Rectal smooth muscle tissue (tissue), 1 donor: Measurements from ENCODE around the gene KLF15.
A peak's percentile ranks its signal among the peaks of the same experiment; 100 is the strongest.

ENCODE experiments used
- H3K27ac ChIP-seq: one replicate; pipeline ENCODE4 v1.7.0; 2013; ENCODE audit warnings: low read depth, low read length, inconsistent platforms
- H3K27me3 ChIP-seq: one replicate; pipeline ENCODE4 v1.7.0; 2013; ENCODE audit warnings: low read length; ENCODE audit not compliant: control insufficient read depth, insufficient read depth
- H3K36me3 ChIP-seq: one replicate; pipeline ENCODE4 v1.7.0; 2013; ENCODE audit warnings: low read length; ENCODE audit not compliant: control insufficient read depth, insufficient read depth
- H3K4me1 ChIP-seq: one replicate; pipeline ENCODE4 v1.7.0; 2013; ENCODE audit warnings: low read length; ENCODE audit not compliant: control insufficient read depth, insufficient read depth
- H3K4me3 ChIP-seq: one replicate; pipeline ENCODE4 v1.7.0; 2013; ENCODE audit warnings: low read length
- H3K9ac ChIP-seq: one replicate; pipeline ENCODE4 v1.7.0; 2013; ENCODE audit warnings: low read length

The KLF15 gene

DNA sequence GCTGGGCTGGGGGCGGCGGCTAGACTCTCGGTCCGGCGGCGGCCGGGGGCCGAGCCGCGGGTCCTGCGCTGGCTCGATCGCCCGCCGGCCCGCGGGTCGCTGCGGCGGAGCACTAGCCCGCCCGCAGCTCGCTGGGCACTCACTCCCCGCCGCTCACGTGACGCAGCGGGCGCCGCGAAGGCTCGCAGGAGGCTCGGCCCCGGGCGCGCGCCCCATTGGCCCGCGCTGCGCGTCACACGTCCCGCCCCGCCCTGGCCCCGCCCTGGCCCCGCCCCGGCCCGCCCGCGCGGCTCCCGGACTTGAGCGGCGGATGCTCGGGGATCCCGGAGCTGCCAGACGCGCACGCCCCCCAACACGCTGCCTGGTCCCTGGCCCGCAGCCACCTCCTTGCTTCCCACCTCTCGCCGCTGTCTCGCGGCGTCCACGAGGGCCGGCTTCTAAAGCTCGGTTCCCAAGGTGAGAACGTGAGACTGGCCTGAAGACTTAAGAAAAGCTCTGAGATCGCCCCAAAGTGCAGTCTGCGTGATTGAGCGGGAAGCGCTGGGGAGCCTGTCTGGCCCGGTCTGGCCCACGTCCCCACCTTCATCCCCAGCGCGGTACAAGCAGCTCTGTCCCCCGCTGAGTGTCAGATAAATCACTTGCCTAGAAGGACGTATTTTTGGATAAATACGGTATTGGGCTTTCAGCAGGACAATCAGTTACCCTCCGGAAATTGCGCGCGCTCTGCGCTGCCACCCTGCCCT, at the start of gene KLF15:
Gene KLF15, minus strand, starts transcription at position 114 of the 743 bp plus-strand sequence. CDS start 4,486 bp downstream, outside the sequence.
- Histone ChIP-seq H3K36me3 (no peaks in the 10 kb centered on the region), H3K27me3 (peaks cover 5% of the 10 kb centered on the region), H3K27ac (peak within 1 kb of the TSS; percentile 88), H3K9ac (peak within 1 kb of the TSS; percentile 76), H3K4me1 (peaks cover 6% of the 10 kb centered on the region), H3K4me3 (peak within 1 kb of the TSS; percentile 81)

- H3K27me3 ChIP-seq = peaks cover 3% of the 10 kb centered on the region
- no peak overlapping the region for H3K4me3 ChIP-seq
- H3K4me1 ChIP-seq = no peaks in the 10 kb centered on the region
- H3K36me3 ChIP-seq = no peaks in the 10 kb centered on the region
- no peak overlapping the region for H3K9ac ChIP-seq
- H3K27ac ChIP-seq = no peak overlapping the region
These were observed 49.4 kb upstream of the KLF15 start for GRCh38 chr3:126406389-126407296.

DNA sequence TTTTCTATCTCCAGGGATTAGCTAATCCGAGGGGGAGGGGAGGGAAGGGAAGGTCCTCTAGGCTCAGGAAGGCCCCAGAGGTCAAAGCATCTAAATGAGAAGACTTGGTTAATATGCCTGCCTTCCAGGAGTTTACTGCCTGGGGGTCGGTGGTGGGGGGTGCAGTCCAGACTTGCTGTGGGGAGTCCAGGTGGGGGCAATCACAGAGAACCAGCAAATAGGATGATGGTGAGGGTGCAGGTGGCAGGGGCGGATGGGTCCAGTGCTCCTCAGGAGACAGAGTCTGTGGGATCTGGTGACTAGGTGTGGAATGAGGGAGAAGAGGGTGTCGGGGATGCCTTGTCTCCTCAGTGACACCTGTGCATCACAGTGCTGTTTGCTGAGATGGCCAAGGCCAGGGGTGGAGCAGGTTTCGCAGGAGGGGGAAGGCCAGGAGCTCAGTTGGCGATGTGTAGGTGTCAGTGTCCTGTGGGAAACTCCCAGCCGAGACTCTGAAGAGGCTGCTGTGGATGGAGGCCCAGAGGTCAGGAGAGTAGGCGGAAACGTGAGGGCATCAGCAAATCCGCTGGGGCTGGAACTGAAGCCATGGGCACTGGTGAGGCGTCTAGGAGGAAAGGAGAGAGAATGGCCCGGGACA, 45.6 kb upstream of the KLF15 start:
- Histone ChIP-seq H3K4me1 (no peaks in the 10 kb centered on the region), H3K4me3 (no peak overlapping the region), H3K27me3 (peaks cover 3% of the 10 kb centered on the region), H3K27ac (no peak overlapping the region), H3K9ac (no peak overlapping the region), H3K36me3 (no peaks in the 10 kb centered on the region)

DNA sequence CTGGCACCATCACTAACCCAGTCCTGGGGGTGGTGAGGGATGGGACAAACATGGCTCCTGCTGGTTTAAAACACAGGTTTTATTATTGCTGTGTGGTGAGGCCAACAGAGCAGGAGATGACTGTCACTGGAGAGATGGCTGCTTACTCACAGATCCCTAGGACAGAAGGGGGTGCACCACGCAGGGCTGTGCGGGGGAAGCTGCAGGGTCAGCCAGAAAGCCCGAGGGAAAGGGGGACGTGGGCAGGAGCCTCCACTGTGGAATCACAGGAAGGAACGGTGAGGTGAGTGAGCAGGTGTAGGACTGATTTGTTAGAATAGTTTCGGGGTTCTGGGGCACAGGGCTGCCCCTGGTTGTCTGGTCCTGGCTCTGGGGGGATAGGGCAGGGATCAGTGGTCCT, 45.0 kb upstream of the KLF15 start:
- no peaks in the 10 kb centered on the region for H3K36me3 ChIP-seq
- H3K4me1 ChIP-seq = no peaks in the 10 kb centered on the region
- H3K27ac ChIP-seq = no peak overlapping the region
- peaks cover 3% of the 10 kb centered on the region for H3K27me3 ChIP-seq
- H3K9ac ChIP-seq = no peak overlapping the region
- H3K4me3 ChIP-seq = no peak overlapping the region

DNA sequence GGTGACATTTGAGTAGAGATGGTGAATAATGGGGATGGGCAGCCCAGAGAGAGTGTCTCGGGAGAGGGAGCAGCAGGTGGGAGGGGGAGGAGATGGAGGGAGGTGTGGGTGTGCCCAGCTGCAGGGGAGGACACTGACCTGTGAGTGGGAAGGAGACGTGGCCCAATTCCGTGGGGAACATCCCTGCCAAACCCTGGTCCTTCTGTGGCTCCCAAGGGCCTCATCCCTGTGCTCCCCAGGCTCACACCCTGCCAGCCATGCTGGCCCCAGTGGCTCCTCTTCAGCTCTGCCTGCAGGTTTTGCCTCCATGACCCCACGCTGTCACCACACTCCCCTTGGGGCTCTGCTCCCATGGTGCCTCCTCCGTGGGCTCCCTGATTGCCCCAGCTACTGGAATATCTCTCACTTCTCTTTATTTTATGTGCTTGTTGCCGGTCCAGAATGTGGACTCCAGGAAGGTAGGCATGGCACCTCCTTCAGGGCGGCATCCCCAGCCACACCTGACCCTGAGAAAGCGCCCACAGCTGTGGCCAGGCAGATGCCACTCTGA, 44.5 kb upstream of the KLF15 start:
- no peak overlapping the region for H3K4me3 ChIP-seq
- H3K27me3 ChIP-seq = peaks cover 3% of the 10 kb centered on the region
- no peaks in the 10 kb centered on the region for H3K4me1 ChIP-seq

GRCh38 chr3:126399756-126400155, 42.5 kb upstream of the KLF15 start:
- no peak overlapping the region for H3K9ac ChIP-seq
- no peak overlapping the region for H3K27ac ChIP-seq
- H3K4me3 ChIP-seq = no peak overlapping the region
- H3K4me1 ChIP-seq = no peaks in the 10 kb centered on the region
- H3K27me3 ChIP-seq = no peaks in the 10 kb centered on the region
- no peaks in the 10 kb centered on the region for H3K36me3 ChIP-seq

More for the DNA sequence above, 44.5 kb upstream of the KLF15 start:
- Histone ChIP-seq H3K9ac (no peak overlapping the region), H3K36me3 (no peaks in the 10 kb centered on the region), H3K27ac (no peak overlapping the region)

DNA sequence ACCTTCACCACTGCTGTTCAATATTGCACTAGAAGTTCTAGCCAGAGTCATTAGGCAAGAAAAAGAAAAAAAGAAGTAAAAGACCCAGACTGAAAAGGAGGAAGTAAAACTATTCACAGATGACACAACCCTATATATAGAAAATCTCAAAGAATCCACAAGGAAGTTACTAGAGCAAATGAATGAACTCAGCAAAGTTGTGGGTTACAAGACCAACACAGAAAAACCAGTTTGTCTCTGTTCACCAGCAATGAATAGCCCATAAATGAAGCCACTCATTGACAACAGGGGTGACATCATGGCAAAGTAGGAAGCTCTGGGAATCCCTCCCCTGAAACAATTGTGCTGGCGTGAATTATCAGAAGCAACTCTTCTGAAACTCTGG, 42.1 kb upstream of the KLF15 start:
- Histone ChIP-seq H3K9ac (no peak overlapping the region), H3K4me3 (no peak overlapping the region), H3K27ac (no peak overlapping the region), H3K27me3 (no peaks in the 10 kb centered on the region), H3K36me3 (no peaks in the 10 kb centered on the region), H3K4me1 (no peaks in the 10 kb centered on the region)

DNA sequence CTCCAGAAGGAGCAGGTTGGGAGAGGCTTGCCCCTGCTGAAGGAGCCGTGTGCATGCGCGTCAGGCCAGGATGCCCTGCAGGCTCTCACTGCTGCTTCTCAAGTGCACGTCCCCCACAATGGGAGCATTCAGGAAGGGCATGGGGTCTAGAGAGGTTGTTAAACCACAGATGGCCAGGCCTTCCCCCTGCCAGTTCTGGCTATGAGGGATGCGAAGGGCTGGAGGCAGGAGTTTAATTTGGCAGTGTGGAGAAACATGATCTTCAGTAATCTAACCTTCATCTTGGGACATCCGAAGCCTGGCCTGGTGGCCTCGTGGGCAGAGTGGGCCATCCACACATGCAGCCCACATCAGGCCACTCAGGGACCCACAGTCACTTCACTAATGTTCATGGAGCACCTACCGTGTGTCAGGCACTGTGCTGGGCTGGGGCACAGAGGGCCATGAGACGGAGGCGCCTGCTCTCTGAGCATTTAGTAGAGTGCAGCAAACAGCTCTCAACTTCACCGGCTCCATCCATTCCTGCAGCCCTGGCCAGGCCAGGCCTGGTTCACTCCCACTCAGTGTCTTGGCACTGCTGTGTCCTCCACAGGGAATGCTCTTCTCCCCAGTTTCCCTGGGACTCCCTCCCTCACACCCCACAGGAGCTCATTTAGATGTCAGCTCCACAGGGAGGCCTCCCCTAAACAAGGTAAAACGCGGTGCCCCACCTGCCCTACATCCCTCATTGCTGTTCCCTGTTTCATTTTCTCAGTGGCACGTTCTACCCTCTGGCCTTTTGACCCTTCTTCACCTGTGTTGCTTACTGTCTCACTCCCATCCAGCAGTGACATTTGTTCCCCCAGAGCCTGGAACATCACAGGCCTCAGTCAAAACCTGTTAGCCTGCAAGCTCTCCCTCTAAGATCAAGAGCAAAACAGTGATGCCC, 41.5 kb upstream of the KLF15 start:
- H3K4me1 ChIP-seq = no peaks in the 10 kb centered on the region
- no peak overlapping the region for H3K27ac ChIP-seq
- no peaks in the 10 kb centered on the region for H3K27me3 ChIP-seq
- H3K9ac ChIP-seq = no peak overlapping the region
- H3K4me3 ChIP-seq = no peak overlapping the region
- H3K36me3 ChIP-seq = no peaks in the 10 kb centered on the region

DNA sequence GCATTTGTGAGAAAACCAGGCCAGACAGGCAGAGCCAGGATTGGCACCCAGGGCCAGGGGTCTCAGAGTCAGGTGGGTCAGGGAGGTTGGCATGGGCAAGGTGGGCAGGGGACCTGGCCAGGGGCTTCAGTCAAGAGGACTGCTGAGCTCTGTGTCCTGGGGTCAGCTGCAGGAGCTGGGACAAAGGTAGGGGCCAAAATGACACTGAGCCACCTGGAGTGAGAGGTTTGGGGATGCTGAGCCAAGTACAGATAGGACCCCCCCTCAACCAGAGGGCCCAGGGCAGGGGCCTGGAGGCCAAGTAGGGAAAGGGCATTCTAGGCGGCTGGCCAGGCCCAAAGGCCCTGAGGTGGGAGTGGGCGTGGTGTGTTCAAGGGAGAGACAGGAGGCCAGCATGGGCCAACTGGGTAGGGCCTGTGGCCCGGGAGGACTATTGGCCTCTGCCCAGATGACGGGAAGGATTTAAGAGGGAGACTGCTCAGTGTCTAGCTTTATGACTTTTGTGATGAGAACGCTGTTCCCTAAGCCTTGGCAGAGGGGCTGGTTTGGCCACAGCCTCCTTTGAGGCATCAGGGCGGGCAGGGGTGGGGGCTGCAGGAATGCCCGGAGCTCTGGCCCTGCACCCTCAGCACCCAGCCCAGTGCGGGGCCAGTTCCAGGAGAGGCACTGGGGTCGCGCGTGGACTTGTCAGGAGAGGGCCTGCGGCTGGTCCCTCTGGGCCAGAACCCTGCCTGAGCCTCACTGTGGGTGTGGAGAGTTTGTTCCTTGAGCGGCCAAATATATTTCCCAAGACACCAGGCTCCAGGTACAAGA, 40.6 kb upstream of the KLF15 start:
- Histone ChIP-seq H3K4me1 (no peaks in the 10 kb centered on the region), H3K27me3 (no peaks in the 10 kb centered on the region), H3K4me3 (no peak overlapping the region), H3K9ac (no peak overlapping the region), H3K27ac (no peak overlapping the region), H3K36me3 (no peaks in the 10 kb centered on the region)

DNA sequence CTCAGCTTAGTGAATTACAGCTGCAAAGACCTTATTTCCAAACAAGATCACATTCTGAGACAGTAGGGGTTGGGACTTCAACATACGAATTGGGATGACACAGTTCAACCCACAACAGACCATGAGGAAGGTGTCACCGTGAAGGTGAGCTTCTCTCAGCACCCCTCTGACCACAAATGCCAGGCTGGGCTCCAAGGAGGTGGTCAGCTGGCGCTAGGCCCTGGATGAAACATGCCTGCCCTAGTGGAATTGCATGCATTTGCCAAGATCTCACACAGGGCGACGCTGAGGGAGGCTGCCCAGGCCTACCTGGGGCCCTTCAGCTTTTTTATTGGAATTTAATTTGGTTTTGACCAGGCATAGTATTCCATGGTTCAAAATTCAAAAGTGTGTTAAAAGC, 39.3 kb upstream of the KLF15 start:
- Histone ChIP-seq H3K27ac (no peak overlapping the region), H3K36me3 (no peaks in the 10 kb centered on the region), H3K9ac (no peak overlapping the region), H3K4me1 (no peaks in the 10 kb centered on the region), H3K4me3 (no peak overlapping the region), H3K27me3 (no peaks in the 10 kb centered on the region)
